Suprapubic skin (tissue), 4 donors: ENCODE measurements around the gene SYT14. TPM values are rescaled to one million over a fixed set of nuclear protein-coding genes. Genes with fewer than 3 reads are reported as not detected.
"Not testable (repeated sequence)": the region's sequence is repeated elsewhere in the genome, so short reads cannot be mapped to it uniquely, and the experiment has no call there.

Source experiments
- DNase-seq, 2 donors: peaks; one replicate each; pipeline ENCODE4 v3.0.0-alpha.2; 2019; ENCODE audit warnings: low spot score in 2 of 2
- H3K27ac ChIP-seq: fragments of 200-600 bp; sonication (generic); one replicate; pipeline ENCODE4 v1.5.1; 2019
- H3K27me3 ChIP-seq: fragments of 200-600 bp; sonication (generic); one replicate; pipeline ENCODE4 v1.5.1; 2019
- H3K36me3 ChIP-seq: fragments of 200-600 bp; sonication (generic); one replicate; pipeline ENCODE4 v1.5.1; 2019
- H3K4me1 ChIP-seq: fragments of 200-600 bp; sonication (generic); one replicate; pipeline ENCODE4 v1.5.1; 2019
- H3K4me3 ChIP-seq: fragments of 200-600 bp; sonication (generic); one replicate; pipeline ENCODE4 v1.5.1; 2019; ENCODE audit warnings: mild to moderate bottlenecking
- H3K9me3 ChIP-seq: fragments of 200-600 bp; sonication (generic); one replicate; pipeline ENCODE4 v1.5.1; 2019
- CTCF ChIP-seq, 2 donors: fragments of 200-600 bp in 1 of 2; fragments of 450-650 bp in 1 of 2; sonication (generic) in 1 of 2; IDR thresholded peaks; one replicate each; pipeline ENCODE4 v1.5.1; 2016 to 2019; ENCODE audit warnings: antibody characterized with exemption in 2 of 2, mild to moderate bottlenecking in 1 of 2, moderate library complexity in 1 of 2
- EP300 ChIP-seq: sonication (generic); formaldehyde crosslinking; IDR thresholded peaks from one replicate; pipeline ENCODE4 v1.6.1; 2017; ENCODE audit warnings: antibody characterized with exemption
- POLR2A ChIP-seq, 2 donors: fragments of 450-650 bp; IDR thresholded peaks; one replicate each; pipeline ENCODE4 v1.6.1; 2017; ENCODE audit warnings: antibody characterized with exemption in 2 of 2, mild to moderate bottlenecking in 2 of 2, moderate library complexity in 2 of 2
- POLR2AphosphoS5 ChIP-seq, 3 donors: sonication (generic); formaldehyde crosslinking; IDR thresholded peaks; one replicate each; pipeline ENCODE4 v1.6.1; 2017; ENCODE audit warnings: antibody characterized with exemption in 3 of 3
- WGBS: methylation state at CpG from one replicate; pipeline ENCODE4 v1.1.5; 2018; 5-methylcytosine and 5-hydroxymethylcytosine counted together
- total RNA-seq, 4 donors: library from RNA; depleted of rRNA; stranded (reverse); fragments of >200 nt; gene quantifications; one replicate each; pipeline ENCODE4 v1.1.0, GENCODE V29; 2016

The SYT14 gene
- total RNA-seq, 4 donors from 2014 or later = 0.26 TPM; not detected in 3

- no peak for TF ChIP-seq POLR2A (IDR thresholded peaks at IDR 0.05)
- TF ChIP-seq CTCF (IDR thresholded peaks at IDR 0.05) = no peak
- TF ChIP-seq EP300 = no peak
- no peak for TF ChIP-seq POLR2AphosphoS5 (IDR thresholded peaks at IDR 0.05)
- no peak overlapping the region for H3K4me3 ChIP-seq
- H3K36me3 ChIP-seq = no peaks in the 10 kb centered on the region
- H3K27me3 ChIP-seq = no peaks in the 10 kb centered on the region
- H3K4me1 ChIP-seq = no peaks in the 10 kb centered on the region
- no peak overlapping the region for H3K27ac ChIP-seq
- 81% methylated on average over 2 of the region's 2 CpGs for WGBS
- H3K9me3 ChIP-seq = no peaks in the 10 kb centered on the region
- DNase-seq = no peak
These were observed 166.1 kb downstream of the SYT14 start for GRCh38 chr1:210104103-210104502.

DNA sequence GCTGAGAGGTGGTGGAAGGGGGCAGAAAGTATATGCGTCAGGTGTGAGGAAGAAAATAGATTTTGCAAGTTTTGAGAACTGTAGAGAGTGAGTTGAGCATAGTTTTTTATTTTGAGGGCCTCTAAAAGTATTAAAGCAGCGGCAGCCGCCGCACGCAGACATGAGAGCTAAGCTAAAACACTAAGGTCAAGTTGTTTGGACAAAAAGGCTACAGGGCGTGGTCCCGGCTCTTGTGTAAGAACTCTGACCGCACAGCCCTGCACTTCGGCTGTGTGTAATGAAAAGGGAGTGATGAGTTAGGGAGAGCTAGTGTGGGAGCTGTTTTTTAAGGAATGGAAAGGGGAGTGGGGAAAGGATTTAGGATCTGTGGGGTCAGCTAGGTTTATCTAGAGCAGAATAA is 174.9 kb downstream of the SYT14 start:
- H3K4me3 ChIP-seq, H3K36me3 ChIP-seq, H3K27ac ChIP-seq, H3K4me1 ChIP-seq, H3K9me3 ChIP-seq, DNase-seq, H3K27me3 ChIP-seq: not testable (repeated sequence)
- 83% methylated on average over 9 of the region's 9 CpGs for WGBS

DNA sequence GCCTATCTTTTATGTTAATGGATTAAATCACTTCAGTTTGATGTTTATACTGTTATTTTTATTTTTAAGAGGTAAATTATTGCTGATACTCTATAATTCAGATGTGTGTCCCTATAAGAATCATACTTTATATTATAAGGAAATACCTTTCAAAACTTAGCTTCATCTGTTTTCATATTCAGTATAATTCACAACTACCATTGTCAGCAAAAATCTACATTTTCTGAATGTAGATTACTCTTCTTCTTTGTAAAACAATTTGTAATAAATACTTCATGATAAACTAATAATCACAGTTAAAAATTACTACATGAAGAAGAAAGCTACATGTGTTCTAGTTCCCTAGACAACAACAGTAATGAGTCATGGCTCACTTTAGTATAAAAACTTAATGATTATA is 179.2 kb downstream of the SYT14 start:
- no peak overlapping the region for H3K4me3 ChIP-seq
- TF ChIP-seq CTCF (IDR thresholded peaks at IDR 0.05) (no peak), EP300 (no peak), POLR2A (IDR thresholded peaks at IDR 0.05) (no peak)
- no peaks in the 10 kb centered on the region for H3K4me1 ChIP-seq
- DNase-seq = no peak
- no peaks in the 10 kb centered on the region for H3K9me3 ChIP-seq
- H3K27ac ChIP-seq = no peak overlapping the region
- no peaks in the 10 kb centered on the region for H3K27me3 ChIP-seq
- H3K36me3 ChIP-seq = no peaks in the 10 kb centered on the region

- no peak for DNase-seq
- H3K9me3 ChIP-seq = no peaks in the 10 kb centered on the region
- no peak for TF ChIP-seq EP300
- no peak for TF ChIP-seq POLR2AphosphoS5 (IDR thresholded peaks at IDR 0.05)
- no peak for TF ChIP-seq CTCF (IDR thresholded peaks at IDR 0.05)
- TF ChIP-seq POLR2A (IDR thresholded peaks at IDR 0.05) = no peak
- no peaks in the 10 kb centered on the region for H3K27me3 ChIP-seq
- no peak overlapping the region for H3K27ac ChIP-seq
- H3K4me1 ChIP-seq = no peaks in the 10 kb centered on the region
- no peaks in the 10 kb centered on the region for H3K36me3 ChIP-seq
- no peak overlapping the region for H3K4me3 ChIP-seq
These were observed 179.7 kb downstream of the SYT14 start for GRCh38 chr1:210117681-210118170.

DNA sequence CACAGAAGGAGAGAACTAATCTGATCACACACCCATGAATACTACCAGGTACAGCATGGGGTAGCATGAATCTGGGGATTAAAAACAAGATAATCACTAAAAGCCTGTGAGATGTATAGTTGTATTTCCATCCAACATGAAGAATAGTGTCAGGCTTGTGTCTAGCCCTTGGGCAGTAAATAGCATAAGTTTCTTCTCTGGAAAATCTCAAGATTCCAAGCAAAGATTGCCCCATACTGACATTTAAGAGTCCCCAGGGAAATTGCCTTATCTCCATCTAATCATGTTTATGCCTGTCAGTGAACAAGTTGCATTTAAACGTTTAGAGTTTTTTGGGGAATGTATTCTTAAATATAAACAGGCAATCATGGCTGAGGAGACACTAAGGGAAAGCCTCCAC is 185.4 kb downstream of the SYT14 start:
- Histone ChIP-seq H3K9me3 (no peaks in the 10 kb centered on the region), H3K4me1 (no peaks in the 10 kb centered on the region), H3K27ac (no peak overlapping the region), H3K4me3 (no peak overlapping the region), H3K27me3 (peaks cover 4% of the 10 kb centered on the region), H3K36me3 (no peaks in the 10 kb centered on the region)
- TF ChIP-seq POLR2A (IDR thresholded peaks at IDR 0.05) = no peak
- no peak for TF ChIP-seq CTCF (IDR thresholded peaks at IDR 0.05)
- no peak for TF ChIP-seq EP300
- TF ChIP-seq POLR2AphosphoS5 (IDR thresholded peaks at IDR 0.05) = no peak
- 6% methylated on average over 1 of the region's 1 CpG for WGBS
- no peak for DNase-seq

GRCh38 chr1:210123924-210124589 is 186.0 kb downstream of the SYT14 start:
- DNase-seq = no peak
- H3K27me3 ChIP-seq = peaks cover 4% of the 10 kb centered on the region
- no peaks in the 10 kb centered on the region for H3K4me1 ChIP-seq
- H3K36me3 ChIP-seq = no peaks in the 10 kb centered on the region
- H3K9me3 ChIP-seq = no peaks in the 10 kb centered on the region
- H3K4me3 ChIP-seq = no peak overlapping the region
- no peak overlapping the region for H3K27ac ChIP-seq
- TF ChIP-seq CTCF (IDR thresholded peaks at IDR 0.05) (no peak), EP300 (no peak), POLR2AphosphoS5 (IDR thresholded peaks at IDR 0.05) (no peak), POLR2A (IDR thresholded peaks at IDR 0.05) (no peak)
- 52% methylated on average over 2 of the region's 2 CpGs for WGBS
